CD8-positive, alpha-beta memory T cell (primary cell): ENCODE data around the gene EDIL3. TPM values are rescaled to one million over a fixed set of nuclear protein-coding genes. Genes with fewer than 3 reads are reported as not detected.

ENCODE experiments used
- CTCF ChIA-PET: fragments of 350-600 bp; sonication (Branson Sonifier 250); formaldehyde crosslinking; loops from one replicate; lab custom pipeline; 2021; ENCODE audit warnings: antibody characterized with exemption; lab: Charles Lee
- POLR2A ChIA-PET: fragments of 350-600 bp; sonication (Branson Sonifier 250); formaldehyde crosslinking; loops from one replicate; lab custom pipeline; 2021; ENCODE audit warnings: antibody characterized with exemption; lab: Charles Lee
- DNase-seq, 5 donors: peaks; one replicate each; pipeline versions ENCODE4 v3.0.0 to v3.0.0-alpha.2; 2020 to 2022; ENCODE audit warnings: mixed read lengths in 1 of 5
- H3K27ac ChIP-seq: one replicate; pipeline ENCODE4 v1.7.0; 2013; ENCODE audit warnings: low read depth, mild to moderate bottlenecking, low read length, moderate library complexity
- H3K27me3 ChIP-seq: 2 replicates; pipeline ENCODE4 v1.7.0; 2013; ENCODE audit warnings: low read length, mild to moderate bottlenecking; ENCODE audit not compliant: insufficient read depth, poor library complexity, severe bottlenecking
- H3K36me3 ChIP-seq: 2 replicates; pipeline ENCODE4 v1.7.0; 2013; ENCODE audit warnings: mild to moderate bottlenecking, low read length, moderate library complexity; ENCODE audit not compliant: insufficient read depth
- H3K4me1 ChIP-seq: 2 replicates; pipeline ENCODE4 v1.7.0; 2013; ENCODE audit warnings: mild to moderate bottlenecking, low read length, moderate library complexity; ENCODE audit not compliant: insufficient read depth
- H3K4me3 ChIP-seq: 2 replicates; pipeline ENCODE4 v1.7.0; 2013; ENCODE audit warnings: mild to moderate bottlenecking, low read length
- H3K9me3 ChIP-seq: 2 replicates; pipeline ENCODE4 v1.7.0; 2013; ENCODE audit warnings: mild to moderate bottlenecking, low read length
- H3K27ac Mint-ChIP-seq, 8 donors: one replicate each; pipeline ENCODE4 v1.8.0; 2020 to 2021; ENCODE audit warnings: mixed read lengths in 8 of 8, mild to moderate bottlenecking in 6 of 8, inconsistent platforms in 3 of 8, moderate library complexity in 3 of 8
- H3K27me3 Mint-ChIP-seq, 2 donors: one replicate each; pipeline ENCODE4 v1.8.0; 2020 to 2021; ENCODE audit warnings: mixed read lengths in 2 of 2, mild to moderate bottlenecking in 1 of 2, moderate library complexity in 1 of 2
- H3K36me3 Mint-ChIP-seq, 3 donors: one replicate each; pipeline ENCODE4 v1.8.0; 2020 to 2021; ENCODE audit warnings: mixed read lengths in 3 of 3, inconsistent platforms in 1 of 3, mild to moderate bottlenecking in 1 of 3
- H3K4me1 Mint-ChIP-seq, 3 donors: one replicate each; pipeline ENCODE4 v1.8.0; 2020 to 2021; ENCODE audit warnings: mixed read lengths in 3 of 3, inconsistent platforms in 1 of 3, mild to moderate bottlenecking in 1 of 3
- H3K4me3 Mint-ChIP-seq, 7 donors: one replicate each; pipeline ENCODE4 v1.8.0; 2020 to 2021; ENCODE audit warnings: mixed read lengths in 7 of 7, mild to moderate bottlenecking in 6 of 7, moderate library complexity in 4 of 7, inconsistent platforms in 2 of 7
- H3K9me3 Mint-ChIP-seq, 5 donors: one replicate each; pipeline ENCODE4 v1.8.0; 2020 to 2022; ENCODE audit warnings: mixed read lengths in 5 of 5, mild to moderate bottlenecking in 3 of 5, moderate library complexity in 2 of 5, inconsistent platforms in 1 of 5
- polyA plus RNA-seq: library from polyadenylated mRNA; unstranded; fragments of 300-500 nt; fragmentation: Illumina TruSeq; gene quantifications from one replicate; pipeline ENCODE4 v1.2.3, GENCODE V29; 2021
- total RNA-seq, 2 experiments: library from RNA; stranded (reverse); gene quantifications; one replicate each; pipeline ENCODE4 v1.2.3, GENCODE V29; 2021

Gene EDIL3
- total and polyA plus RNA-seq, 3 experiments from 2014 or later: not detected

- H3K27ac Mint-ChIP-seq: no peak overlapping the region
- POLR2A ChIA-PET: no interaction called here
Measured at GRCh38 chr5:84255315-84255714, 129.4 kb downstream of the EDIL3 start.

GRCh38 chr5:84253946-84254345 lies 130.7 kb downstream of the EDIL3 start:
- no peaks in the 10 kb centered on the region for H3K4me1 Mint-ChIP-seq
- H3K4me3 ChIP-seq: no peak overlapping the region
- peaks cover 0 to 5% (median 4%) of the 10 kb centered on the region in 5 donors for H3K9me3 Mint-ChIP-seq
- no peaks in the 10 kb centered on the region for H3K27me3 Mint-ChIP-seq
- H3K9me3 ChIP-seq: no peaks in the 10 kb centered on the region
- H3K4me1 ChIP-seq: no peaks in the 10 kb centered on the region
- H3K27me3 ChIP-seq: no peaks in the 10 kb centered on the region
- ChIA-PET CTCF (no interaction called here), POLR2A (no interaction called here)
- H3K36me3 Mint-ChIP-seq: no peaks in the 10 kb centered on the region
- no peak overlapping the region for H3K27ac Mint-ChIP-seq
- H3K36me3 ChIP-seq: no peaks in the 10 kb centered on the region
- H3K4me3 Mint-ChIP-seq: no peak overlapping the region
- no peak for DNase-seq
- no peak overlapping the region for H3K27ac ChIP-seq

More at GRCh38 chr5:84255315-84255714, 129.4 kb downstream of the EDIL3 start:
- H3K4me3 Mint-ChIP-seq: no peak overlapping the region
- DNase-seq: no peak
- Histone ChIP-seq H3K27ac (no peak overlapping the region), H3K27me3 (no peaks in the 10 kb centered on the region), H3K4me1 (no peaks in the 10 kb centered on the region), H3K36me3 (no peaks in the 10 kb centered on the region), H3K4me3 (no peak overlapping the region), H3K9me3 (no peaks in the 10 kb centered on the region)
- no peaks in the 10 kb centered on the region for H3K4me1 Mint-ChIP-seq
- no peaks in the 10 kb centered on the region for H3K27me3 Mint-ChIP-seq
- H3K36me3 Mint-ChIP-seq: no peaks in the 10 kb centered on the region
- peaks cover 0 to 5% (median 4%) of the 10 kb centered on the region in 5 donors for H3K9me3 Mint-ChIP-seq
- CTCF ChIA-PET: no interaction called here

GRCh38 chr5:84251503-84251902 lies 133.2 kb downstream of the EDIL3 start:
- POLR2A ChIA-PET: no interaction called here
- Histone ChIP-seq H3K27me3 (no peaks in the 10 kb centered on the region), H3K4me1 (no peaks in the 10 kb centered on the region), H3K9me3 (no peaks in the 10 kb centered on the region), H3K27ac (no peak overlapping the region), H3K4me3 (no peak overlapping the region), H3K36me3 (no peaks in the 10 kb centered on the region)
- Mint-ChIP-seq H3K36me3 (no peaks in the 10 kb centered on the region), H3K27ac (no peak overlapping the region), H3K27me3 (no peaks in the 10 kb centered on the region), H3K4me1 (no peaks in the 10 kb centered on the region), H3K4me3 (no peak overlapping the region), H3K9me3 (peaks cover 0 to 8% (median 4%) of the 10 kb centered on the region in 5 donors)
- DNase-seq: no peak
- CTCF ChIA-PET: no interaction called here

DNA sequence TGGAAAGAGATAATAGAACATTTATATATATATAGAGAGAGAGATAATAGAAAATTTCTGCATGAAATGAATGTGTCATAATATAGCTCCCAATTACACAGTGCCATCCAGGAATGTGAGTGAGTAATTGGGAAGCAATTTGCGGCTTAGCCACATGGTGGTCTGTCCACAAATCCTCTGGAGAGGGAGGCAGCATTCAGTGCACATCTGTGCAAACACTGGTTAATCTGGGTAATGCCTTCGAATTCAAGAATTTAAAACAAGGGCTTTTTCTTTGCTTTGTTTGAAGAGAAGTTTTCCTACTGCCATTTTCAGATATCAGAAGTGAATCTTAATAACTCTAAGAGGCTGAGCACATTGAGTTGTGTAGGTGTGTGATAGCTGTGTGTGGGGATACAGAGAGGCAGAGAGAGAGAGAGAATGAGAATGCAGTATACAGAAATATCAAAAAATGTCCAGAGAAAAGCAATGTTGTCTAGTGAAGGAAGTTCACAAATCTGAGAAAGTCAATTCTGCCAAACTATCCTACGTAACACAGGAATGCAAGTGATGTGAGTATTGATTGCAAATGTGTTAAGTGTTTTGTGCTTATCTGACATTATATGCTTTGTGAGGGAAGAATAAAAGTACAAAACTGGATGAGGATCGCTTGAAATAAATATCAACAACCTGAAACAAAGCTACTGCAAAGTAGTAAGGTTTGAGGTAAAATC lies 134.6 kb downstream of the EDIL3 start:
- no peak overlapping the region for H3K27ac Mint-ChIP-seq
- no peaks in the 10 kb centered on the region for H3K27me3 ChIP-seq
- H3K27ac ChIP-seq: no peak overlapping the region
- H3K27me3 Mint-ChIP-seq: no peaks in the 10 kb centered on the region
- H3K4me1 ChIP-seq: no peaks in the 10 kb centered on the region
- ChIA-PET CTCF (no interaction called here), POLR2A (no interaction called here)
- no peaks in the 10 kb centered on the region for H3K36me3 Mint-ChIP-seq
- H3K4me3 ChIP-seq: no peak overlapping the region
- H3K9me3 ChIP-seq: no peaks in the 10 kb centered on the region
- no peak overlapping the region for H3K4me3 Mint-ChIP-seq
- no peak for DNase-seq
- peaks cover 0 to 8% (median 2%) of the 10 kb centered on the region in 5 donors for H3K9me3 Mint-ChIP-seq
- no peaks in the 10 kb centered on the region for H3K36me3 ChIP-seq
- no peaks in the 10 kb centered on the region for H3K4me1 Mint-ChIP-seq

- H3K27me3 ChIP-seq: no peaks in the 10 kb centered on the region
- H3K36me3 ChIP-seq: no peaks in the 10 kb centered on the region
- no peaks in the 10 kb centered on the region for H3K27me3 Mint-ChIP-seq
- ChIA-PET POLR2A (no interaction called here), CTCF (no interaction called here)
- H3K36me3 Mint-ChIP-seq: no peaks in the 10 kb centered on the region
- H3K4me1 ChIP-seq: no peaks in the 10 kb centered on the region
- H3K27ac Mint-ChIP-seq: no peak overlapping the region
- H3K27ac ChIP-seq: no peak overlapping the region
- H3K4me1 Mint-ChIP-seq: no peaks in the 10 kb centered on the region
- no peaks in the 10 kb centered on the region for H3K9me3 ChIP-seq
- H3K4me3 ChIP-seq: no peak overlapping the region
- peaks cover 0 to 8% (median 2%) of the 10 kb centered on the region in 5 donors for H3K9me3 Mint-ChIP-seq
- H3K4me3 Mint-ChIP-seq: no peak overlapping the region
- no peak for DNase-seq
Measured at GRCh38 chr5:84248013-84248412, 136.7 kb downstream of the EDIL3 start.

DNA sequence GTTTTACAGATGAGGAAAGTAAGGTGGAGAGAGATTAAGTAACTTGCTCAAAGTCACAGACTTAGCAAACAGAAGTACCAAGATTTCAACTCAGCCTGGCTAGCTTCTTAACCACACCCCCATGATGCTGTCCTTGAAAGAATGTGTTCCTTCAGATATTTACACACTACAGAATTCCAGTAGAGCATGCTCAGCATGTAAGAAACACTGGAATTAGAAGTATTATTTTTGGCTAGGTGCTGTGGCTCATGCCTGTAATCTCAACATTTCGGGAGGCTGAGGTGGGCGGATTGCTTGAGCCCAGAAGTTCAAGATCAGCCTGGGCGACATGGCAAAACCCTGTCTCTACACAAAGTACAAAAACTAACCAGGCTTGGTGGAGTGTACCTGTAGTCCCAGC lies 142.4 kb downstream of the EDIL3 start:
- Histone ChIP-seq H3K9me3 (no peaks in the 10 kb centered on the region), H3K4me1 (no peaks in the 10 kb centered on the region), H3K36me3 (no peaks in the 10 kb centered on the region), H3K27ac (no peak overlapping the region), H3K27me3 (no peaks in the 10 kb centered on the region), H3K4me3 (no peak overlapping the region)
- ChIA-PET CTCF (no interaction called here), POLR2A (no interaction called here)
- no peaks in the 10 kb centered on the region for H3K27me3 Mint-ChIP-seq
- no peaks in the 10 kb centered on the region for H3K4me1 Mint-ChIP-seq
- no peak overlapping the region for H3K4me3 Mint-ChIP-seq
- no peak overlapping the region for H3K27ac Mint-ChIP-seq
- no peak for DNase-seq
- H3K36me3 Mint-ChIP-seq: no peaks in the 10 kb centered on the region
- H3K9me3 Mint-ChIP-seq: peaks cover 0 to 5% (median 3%) of the 10 kb centered on the region in 5 donors

- H3K9me3 Mint-ChIP-seq: peaks cover 0 to 5% (median 3%) of the 10 kb centered on the region in 5 donors
- H3K36me3 Mint-ChIP-seq: no peaks in the 10 kb centered on the region
- no peaks in the 10 kb centered on the region for H3K4me1 Mint-ChIP-seq
- H3K4me3 ChIP-seq: no peak overlapping the region
- POLR2A ChIA-PET: no interaction called here
- H3K27me3 ChIP-seq: no peaks in the 10 kb centered on the region
- H3K4me3 Mint-ChIP-seq: no peak overlapping the region
- no peak overlapping the region for H3K27ac ChIP-seq
- no peaks in the 10 kb centered on the region for H3K9me3 ChIP-seq
- no peaks in the 10 kb centered on the region for H3K27me3 Mint-ChIP-seq
- no peak for DNase-seq
- H3K27ac Mint-ChIP-seq: no peak overlapping the region
- H3K36me3 ChIP-seq: no peaks in the 10 kb centered on the region
- CTCF ChIA-PET: no interaction called here
- no peaks in the 10 kb centered on the region for H3K4me1 ChIP-seq
Measured at GRCh38 chr5:84239494-84239893, 145.2 kb downstream of the EDIL3 start.

- Histone ChIP-seq H3K36me3 (no peaks in the 10 kb centered on the region), H3K4me3 (no peak overlapping the region), H3K27ac (no peak overlapping the region), H3K9me3 (no peaks in the 10 kb centered on the region), H3K27me3 (no peaks in the 10 kb centered on the region), H3K4me1 (no peaks in the 10 kb centered on the region)
- Mint-ChIP-seq H3K36me3 (no peaks in the 10 kb centered on the region), H3K27ac (no peak overlapping the region), H3K4me1 (no peaks in the 10 kb centered on the region), H3K9me3 (peaks cover 2 to 5% (median 3%) of the 10 kb centered on the region in 5 donors), H3K4me3 (no peak overlapping the region), H3K27me3 (no peaks in the 10 kb centered on the region)
- CTCF ChIA-PET: no interaction called here
- POLR2A ChIA-PET: no interaction called here
- DNase-seq: no peak
Measured at GRCh38 chr5:84237126-84237525, 147.6 kb downstream of the EDIL3 start.
